HG03095 (cell line): Measurements from ENCODE around the gene CDCA3.

Source experiments
- ATAC-seq: cut with Tn5 transposase; IDR thresholded peaks from one replicate; pipeline ENCODE4 v1.9.1; 2021; ENCODE audit warnings: moderate library complexity; ENCODE audit not compliant: unreplicated experiment

Gene CDCA3

GRCh38 chr12:6822426-6823135 lies 28.5 kb downstream of the CDCA3 start:
- ATAC-seq, result no peak

GRCh38 chr12:6821591-6822425 lies 29.3 kb downstream of the CDCA3 start, which contains the start of gene GPR162:
Gene GPR162 (plus strand): TSS chr12:6821821. CDS start chr12:6823899, 2,078 bp downstream.
- no peak for ATAC-seq

- no peak for ATAC-seq
These were observed 30.9 kb downstream of the CDCA3 start for GRCh38 chr12:6820166-6820565.

GRCh38 chr12:6819106-6820030 lies 31.7 kb downstream of the CDCA3 start:
- ATAC-seq, result no peak

GRCh38 chr12:6818645-6819044 lies 32.4 kb downstream of the CDCA3 start:
- ATAC-seq, result no peak

- ATAC-seq, result no peak
These were observed 32.9 kb downstream of the CDCA3 start for GRCh38 chr12:6818222-6818621.

- ATAC-seq, result no peak
These were observed 33.4 kb downstream of the CDCA3 start for GRCh38 chr12:6817662-6818157.

GRCh38 chr12:6817098-6817497 lies 34.0 kb downstream of the CDCA3 start:
- ATAC-seq, result no peak

- no peak for ATAC-seq
These were observed 34.5 kb downstream of the CDCA3 start for GRCh38 chr12:6816598-6816997.

- ATAC-seq, result no peak
These were observed 37.7 kb downstream of the CDCA3 start for GRCh38 chr12:6813363-6813762.

- no peak for ATAC-seq
These were observed 40.3 kb downstream of the CDCA3 start for GRCh38 chr12:6810758-6811157.

- no peak for ATAC-seq
These were observed 42.0 kb downstream of the CDCA3 start for GRCh38 chr12:6809056-6809455.

- no peak for ATAC-seq
These were observed 43.9 kb downstream of the CDCA3 start for GRCh38 chr12:6807170-6807569.

- ATAC-seq, result no peak
These were observed 51.9 kb downstream of the CDCA3 start for GRCh38 chr12:6799147-6799546.
